Neutrophil (primary cell): Measurements from ENCODE around the gene CDC14B.

ENCODE experiments used
- H3K27ac ChIP-seq: fragments of 200-600 bp; sonication (generic); 2 replicates; pipeline ENCODE4 v1.5.1; 2016; ENCODE audit warnings: mild to moderate bottlenecking, moderate library complexity
- H3K27me3 ChIP-seq: fragments of 200-600 bp; sonication (generic); 2 replicates; pipeline ENCODE4 v1.6.0; 2016; ENCODE audit warnings: mild to moderate bottlenecking
- H3K36me3 ChIP-seq: fragments of 200-600 bp; sonication (generic); 2 replicates; pipeline ENCODE4 v1.5.1; 2017
- H3K4me1 ChIP-seq, 2 experiments: fragments of 200-600 bp in 1 of 2; sonication (generic) in 1 of 2; 1 replicate in 1 of 2; 2 replicates in 1 of 2; pipeline versions ENCODE4 v1.5.1 to v1.6.1; 2013 to 2016; ENCODE audit warnings: low read depth in 1 of 2, low read length in 1 of 2, mild to moderate bottlenecking in 1 of 2, moderate library complexity in 1 of 2; ENCODE audit not compliant: control insufficient read depth in 1 of 2, insufficient read depth in 1 of 2
- H3K4me3 ChIP-seq, 2 experiments: fragments of 200-600 bp in 1 of 2; sonication (generic) in 1 of 2; 1 replicate in 1 of 2; 2 replicates in 1 of 2; pipeline ENCODE4 v1.5.1; 2013 to 2016; ENCODE audit warnings: low read depth in 1 of 2, low read length in 1 of 2, mild to moderate bottlenecking in 1 of 2, moderate library complexity in 1 of 2
- H3K9me3 ChIP-seq: fragments of 200-600 bp; sonication (generic); 2 replicates; pipeline ENCODE4 v1.5.1; 2016
- CTCF ChIP-seq: fragments of 200-600 bp; sonication (generic); IDR thresholded peaks from 2 replicates; pipeline ENCODE4 v1.5.1; 2016; ENCODE audit warnings: antibody characterized with exemption

CDC14B gene

DNA sequence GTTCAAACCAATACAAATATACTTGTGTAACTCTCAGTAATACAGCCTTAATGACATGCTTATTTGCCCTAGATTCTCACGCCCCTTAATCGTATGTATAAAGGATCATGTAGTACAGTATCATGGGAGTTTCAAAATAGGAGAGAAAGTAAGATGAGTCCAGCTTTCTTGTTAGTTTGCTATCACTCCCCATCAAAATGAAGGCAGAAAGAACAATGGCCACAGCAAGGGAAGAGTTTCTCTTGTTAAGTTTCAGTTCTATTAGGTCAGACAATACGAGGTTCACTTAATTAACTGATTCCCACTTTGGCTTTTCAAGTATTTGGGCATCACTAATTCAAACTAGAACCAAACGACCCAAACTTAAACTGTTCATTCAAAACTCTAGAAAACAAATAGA, 55.4 kb downstream of the CDC14B start:
- no peaks in the 10 kb centered on the region for H3K27me3 ChIP-seq
- no peaks in the 10 kb centered on the region for H3K9me3 ChIP-seq
- TF ChIP-seq CTCF: no peak
- H3K4me1 ChIP-seq: peaks cover 26 to 30% of the 10 kb centered on the region in 2 experiments
- no peak overlapping the region for H3K4me3 ChIP-seq
- no peak overlapping the region for H3K27ac ChIP-seq
- H3K36me3 ChIP-seq: peaks cover 8% of the 10 kb centered on the region

DNA sequence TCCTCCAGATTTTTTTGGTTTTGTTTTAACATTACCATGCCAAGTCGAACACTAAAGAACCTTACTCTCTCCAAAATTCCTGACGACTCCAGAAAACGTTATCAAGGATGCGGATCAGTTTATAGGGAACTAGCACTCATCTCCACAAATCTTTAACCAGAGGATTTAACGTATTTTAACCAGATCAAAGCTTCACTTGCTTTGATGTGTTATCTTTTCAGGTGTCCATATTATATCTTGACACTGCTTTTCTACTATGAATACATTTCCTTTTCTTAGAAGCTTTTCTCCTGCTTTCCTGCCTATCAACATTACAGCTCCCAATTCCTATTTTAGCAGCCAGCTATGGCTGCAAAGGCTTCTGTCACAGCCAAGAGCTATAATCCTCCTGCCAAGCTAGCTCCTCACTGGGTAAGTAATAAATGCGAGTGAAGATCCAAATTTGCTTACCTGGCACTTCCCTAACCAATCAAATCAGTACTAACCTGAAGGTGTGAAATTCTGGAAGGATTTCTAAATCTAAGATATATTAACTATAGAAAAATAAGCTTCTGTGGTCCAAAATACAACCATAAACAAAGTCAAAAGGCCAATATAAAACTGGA, 60.2 kb downstream of the CDC14B start:
- Histone ChIP-seq H3K27ac (no peak overlapping the region), H3K36me3 (peaks cover 13% of the 10 kb centered on the region), H3K4me1 (peaks cover 13 to 18% of the 10 kb centered on the region in 2 experiments), H3K4me3 (no peak overlapping the region), H3K9me3 (no peaks in the 10 kb centered on the region), H3K27me3 (no peaks in the 10 kb centered on the region)
- no peak for TF ChIP-seq CTCF

- Histone ChIP-seq H3K9me3 (no peaks in the 10 kb centered on the region), H3K27ac (no peak overlapping the region), H3K36me3 (peaks cover 13% of the 10 kb centered on the region), H3K4me1 (peaks cover 11 to 17% of the 10 kb centered on the region in 2 experiments), H3K4me3 (no peak overlapping the region), H3K27me3 (no peaks in the 10 kb centered on the region)
- TF ChIP-seq CTCF: no peak
These were observed 61.7 kb downstream of the CDC14B start for GRCh38 chr9:96557921-96558320.

DNA sequence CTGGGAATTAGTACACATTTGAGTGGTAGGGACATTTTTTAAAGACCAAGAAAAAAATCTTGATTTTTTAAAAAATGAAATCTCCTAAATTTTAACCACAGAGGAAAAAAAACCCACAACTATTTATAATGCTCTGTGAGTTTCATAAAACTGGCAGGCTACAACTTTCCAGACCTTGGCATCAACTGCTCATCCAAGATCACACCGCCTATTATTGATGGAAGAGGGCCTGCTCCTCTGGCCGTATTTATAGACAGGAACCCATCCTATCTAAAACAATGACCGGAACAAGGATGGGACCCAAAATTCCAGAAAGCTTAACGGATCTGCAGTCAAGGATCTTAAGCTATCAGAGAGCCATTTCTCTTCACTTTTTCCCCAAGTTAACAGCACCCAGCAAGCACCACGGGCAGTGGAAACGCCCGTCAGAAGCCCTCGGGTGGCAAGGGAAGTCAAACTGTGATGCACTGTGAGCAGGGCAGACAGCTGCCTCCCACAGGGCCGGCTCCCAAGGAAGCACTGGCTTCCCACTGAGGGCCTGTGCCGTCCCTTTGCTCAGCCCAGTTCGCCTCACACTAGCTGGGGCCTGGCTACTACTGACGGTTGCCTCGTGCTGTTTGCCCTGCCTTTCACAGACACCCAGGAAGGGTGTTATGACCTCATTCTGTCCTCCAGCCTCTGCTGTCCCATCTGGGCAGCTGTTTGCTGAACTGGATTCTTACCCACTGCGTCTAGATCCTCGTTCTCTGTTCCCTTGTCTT, 62.8 kb downstream of the CDC14B start:
- no peaks in the 10 kb centered on the region for H3K27me3 ChIP-seq
- H3K9me3 ChIP-seq: no peaks in the 10 kb centered on the region
- no peak overlapping the region for H3K27ac ChIP-seq
- H3K4me3 ChIP-seq: no peak overlapping the region
- H3K4me1 ChIP-seq: peaks cover 11 to 17% of the 10 kb centered on the region in 2 experiments
- H3K36me3 ChIP-seq: peaks cover 12% of the 10 kb centered on the region
- no peak for TF ChIP-seq CTCF

DNA sequence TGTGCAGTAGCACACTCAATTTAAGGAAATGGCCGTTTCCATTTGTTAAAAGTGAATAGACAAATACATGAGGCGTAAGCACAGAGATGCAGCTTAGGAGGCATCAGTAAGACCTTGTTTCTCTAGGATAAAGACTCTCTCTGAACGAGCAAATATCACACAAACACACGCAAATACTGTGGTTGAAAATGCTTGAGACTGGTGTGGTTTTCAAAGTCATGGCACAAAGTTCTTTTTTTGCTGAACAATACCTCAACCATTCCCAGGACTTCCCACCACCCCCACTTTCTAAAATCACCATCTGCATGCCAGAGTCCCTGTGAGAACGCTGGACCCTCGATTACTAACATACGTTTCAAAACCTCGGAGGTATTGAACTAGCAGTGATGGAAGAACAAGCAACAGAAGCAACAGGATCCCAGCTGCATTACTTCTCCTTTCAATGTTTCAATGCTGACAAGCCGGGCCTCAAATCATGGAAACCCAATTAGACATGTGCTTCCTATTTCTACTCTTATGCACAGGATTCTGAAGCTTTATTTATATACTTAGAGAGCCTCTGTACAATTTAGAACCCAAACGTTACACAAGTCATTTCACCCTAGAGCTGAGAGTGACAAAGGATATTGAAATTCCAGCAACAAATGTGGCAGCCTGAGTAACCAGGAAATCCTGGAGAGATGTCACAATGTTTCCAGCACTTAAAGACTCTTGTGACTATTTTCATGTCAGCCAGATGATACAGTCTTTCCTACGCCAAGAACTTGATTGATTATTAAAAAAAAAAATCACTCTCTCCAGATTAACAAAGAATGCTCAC, 63.9 kb downstream of the CDC14B start:
- Histone ChIP-seq H3K36me3 (peaks cover 5% of the 10 kb centered on the region), H3K27ac (no peak overlapping the region), H3K27me3 (no peaks in the 10 kb centered on the region), H3K4me1 (peaks cover 11 to 17% of the 10 kb centered on the region in 2 experiments), H3K4me3 (no peak overlapping the region), H3K9me3 (no peaks in the 10 kb centered on the region)
- TF ChIP-seq CTCF: no peak
